HepG2 (cell line): ENCODE results near the gene ALX4. TPM values are rescaled to one million over a fixed set of nuclear protein-coding genes. Genes with fewer than 3 reads are reported as not detected.

ENCODE experiments used
- ATAC-seq: fragments of 200-7000 bp; cut with Tn5 transposase; 3 replicates; pipeline ENCODE4 v1.9.1; 2020; ENCODE audit warnings: mild to moderate bottlenecking, moderate library complexity
- BruUV-seq: library from RNA; stranded (reverse); fragments of 400-500 nt; replicated peaks from 2 replicates; lab custom pipeline; 2021; lab: Mats Ljungman, UMichigan
- CTCF ChIA-PET: fragments of 300-600 bp; formaldehyde crosslinking; extraction: SDS; loops from one replicate; lab custom pipeline; 2021; ENCODE audit warnings: low total read pairs, inconsistent platforms, low intra/inter-chr PET ratio; lab: Yijun Ruan, JAX
- POLR2A ChIA-PET: fragments of 350-600 bp; sonication (Branson Sonifier 250); formaldehyde crosslinking; loops from one replicate; lab custom pipeline; 2020; ENCODE audit warnings: antibody characterized with exemption, inconsistent platforms; lab: Yijun Ruan, JAX
- DNase-seq: peaks from one replicate; pipeline ENCODE4 v3.0.0-alpha.2; 2015; ENCODE audit warnings: low spot score
- FAIRE-seq: peaks from 3 replicates; lab custom pipeline; 2011; peaks lifted over from hg19 to GRCh38; lab: Jason Lieb, UNC
- H2AFZ ChIP-seq: one replicate; pipeline ENCODE4 v1.6.1; 2011; ENCODE audit warnings: low read length, inconsistent platforms
- H3K27ac ChIP-seq: fragments of 300-600 bp; 3 replicates; pipeline ENCODE4 v1.8.0; 2011; ENCODE audit warnings: mixed run types, mild to moderate bottlenecking, mixed read lengths, low read length, inconsistent platforms; ENCODE audit not compliant: insufficient read depth; ENCODE audit errors: extremely low read length
- H3K27me3 ChIP-seq, 2 experiments: fragments of 200-600 bp in 1 of 2; 2 replicates in 1 of 2; 3 replicates in 1 of 2; pipeline versions ENCODE4 v1.6.0 to v1.8.0; 2011; ENCODE audit warnings: low read length in 2 of 2, mild to moderate bottlenecking in 2 of 2, moderate library complexity in 2 of 2, inconsistent platforms in 1 of 2; ENCODE audit not compliant: insufficient read depth in 2 of 2, control insufficient read depth in 1 of 2
- H3K36me3 ChIP-seq, 2 experiments: fragments of 200-600 bp in 1 of 2; replicated peaks in 1 of 2; 2 replicates in 1 of 2; 3 replicates in 1 of 2; pipeline versions ENCODE4 v1.5.1 to v1.8.0; 2011; ENCODE audit warnings: low read length in 2 of 2, inconsistent platforms in 1 of 2; ENCODE audit not compliant: insufficient read depth in 2 of 2, control insufficient read depth in 1 of 2
- H3K4me1 ChIP-seq: 2 replicates; pipeline ENCODE4 v1.5.1; 2012; ENCODE audit warnings: low read length, inconsistent platforms; ENCODE audit not compliant: insufficient read depth
- H3K4me2 ChIP-seq: 2 replicates; pipeline ENCODE4 v1.6.0; 2011; ENCODE audit warnings: low read depth, low read length, inconsistent platforms
- H3K4me3 ChIP-seq, 3 experiments: fragments of 200-600 bp in 1 of 3; sonication (generic), shearing (Covaris generic) in 1 of 3; replicated peaks in 1 of 3; 2 replicates each; pipeline ENCODE4 v1.5.1; 2011 to 2016; ENCODE audit warnings: low read length in 3 of 3, inconsistent platforms in 2 of 3, low read depth in 2 of 3, mild to moderate bottlenecking in 2 of 3, control low read depth in 1 of 3, mixed read lengths in 1 of 3; ENCODE audit not compliant: insufficient read depth in 1 of 3
- H3K79me2 ChIP-seq: one replicate; pipeline ENCODE4 v1.6.1; 2011; ENCODE audit warnings: low read length, inconsistent platforms; ENCODE audit not compliant: insufficient read depth
- H3K9ac ChIP-seq: 2 replicates; pipeline ENCODE4 v1.6.0; 2011; ENCODE audit warnings: mild to moderate bottlenecking, low read depth, low read length, inconsistent platforms; ENCODE audit not compliant: insufficient read depth
- H3K9me3 ChIP-seq: 2 replicates; pipeline ENCODE4 v1.5.1; 2012; ENCODE audit warnings: mild to moderate bottlenecking, low read length
- H4K20me1 ChIP-seq: 2 replicates; pipeline ENCODE4 v1.6.0; 2011; ENCODE audit warnings: inconsistent platforms, mild to moderate bottlenecking, low read length, moderate library complexity; ENCODE audit not compliant: insufficient read depth
- AGO1 ChIP-seq: fragments of 200-400 bp; formaldehyde crosslinking; IDR thresholded peaks from 2 replicates; pipeline ENCODE4 v1.6.1; 2017; ENCODE audit warnings: mild to moderate bottlenecking, low read depth, low read length, moderate library complexity; ENCODE audit not compliant: poor library complexity, severe bottlenecking
- AKAP8 ChIP-seq: sonication (generic); formaldehyde crosslinking; IDR thresholded peaks from 2 replicates; pipeline ENCODE4 v1.5.1; 2020; ENCODE audit warnings: mild to moderate bottlenecking, missing genetic modification reagents
- CEBPG ChIP-seq: IDR thresholded peaks from 2 replicates; pipeline ENCODE4 v1.6.1; 2016
- ETV6 ChIP-seq: sonication (generic); formaldehyde crosslinking; conservative IDR thresholded peaks from 2 replicates; pipeline ENCODE4 v1.4.0; 2020; ENCODE audit warnings: missing genetic modification reagents
- IKZF5 ChIP-seq: IDR thresholded peaks from 2 replicates; pipeline ENCODE4 v1.6.1; 2018; ENCODE audit warnings: missing genetic modification reagents, mild to moderate bottlenecking, missing compliant biosample characterization
- MED13 ChIP-seq: sonication (generic); formaldehyde crosslinking; IDR thresholded peaks from 2 replicates; pipeline ENCODE4 v1.5.0; 2020; ENCODE audit warnings: missing genetic modification reagents
- MIER2 ChIP-seq: IDR thresholded peaks from 2 replicates; pipeline ENCODE4 v1.6.1; 2016; ENCODE audit warnings: missing biosample characterization, missing genetic modification reagents
- MIER3 ChIP-seq: IDR thresholded peaks from 2 replicates; pipeline ENCODE4 v1.6.1; 2016; ENCODE audit warnings: missing compliant biosample characterization, borderline replicate concordance
- MXD4 ChIP-seq: IDR thresholded peaks from 2 replicates; pipeline ENCODE4 v1.6.1; 2016; ENCODE audit warnings: mild to moderate bottlenecking, missing biosample characterization, missing genetic modification reagents
- MYC ChIP-seq: sonication (generic); formaldehyde crosslinking; IDR thresholded peaks from 2 replicates; pipeline ENCODE4 v1.9.0; 2021; ENCODE audit warnings: missing genetic modification reagents, borderline replicate concordance
- RBM39 ChIP-seq: fragments of 200-400 bp; formaldehyde crosslinking; IDR thresholded peaks from one replicate; pipeline ENCODE4 v1.6.1; 2018; ENCODE audit warnings: antibody characterized with exemption, mild to moderate bottlenecking, low read depth, low read length; ENCODE audit not compliant: poor library complexity, severe bottlenecking
- RCOR2 ChIP-seq: IDR thresholded peaks from 2 replicates; pipeline ENCODE4 v1.6.1; 2016; ENCODE audit warnings: missing biosample characterization, missing genetic modification reagents
- TERF1 ChIP-seq: sonication (generic); formaldehyde crosslinking; IDR thresholded peaks from 2 replicates; pipeline ENCODE4 v1.8.0; 2022; ENCODE audit warnings: mild to moderate bottlenecking, missing genetic modification reagents, moderate library complexity
- ZBTB42 ChIP-seq: sonication (generic); formaldehyde crosslinking; IDR thresholded peaks from 2 replicates; pipeline ENCODE4 v1.5.0; 2020; ENCODE audit warnings: mild to moderate bottlenecking, missing genetic modification reagents
- ZNF205 ChIP-seq: IDR thresholded peaks from 2 replicates; pipeline ENCODE4 v1.6.1; 2018; ENCODE audit warnings: missing biosample characterization, missing genetic modification reagents
- ZNF225 ChIP-seq: sonication (generic); formaldehyde crosslinking; IDR thresholded peaks from 2 replicates; pipeline ENCODE4 v1.4.0; 2020; ENCODE audit warnings: mild to moderate bottlenecking, missing genetic modification reagents
- ZNF343 ChIP-seq: sonication (generic); formaldehyde crosslinking; IDR thresholded peaks from 2 replicates; pipeline ENCODE4 v1.4.0; 2020; ENCODE audit warnings: mild to moderate bottlenecking, missing genetic modification reagents
- WGBS: methylation state at CpG from one replicate; pipeline ENCODE4 v1.1.6; 2017; ENCODE audit warnings: low lambda C conversion rate; 5-methylcytosine and 5-hydroxymethylcytosine counted together
- in situ Hi-C: cut with HindIII; loops from 2 replicates; pipeline ENCODE4 v1.10.0; 2017; ENCODE audit warnings: low pct_unique_long_range_greater_than_20kb; ENCODE audit not compliant: extremely low pct_ligation_motif_present
- intact Hi-C: fragments of 100-400 bp; cut with micrococcal nuclease; formaldehyde crosslinking; loops from one replicate; pipeline ENCODE4 v1.10.0; 2022; ENCODE audit not compliant: unreplicated experiment
- polyA plus RNA-seq, 8 experiments: library from polyadenylated mRNA; depleted of rRNA in 3 of 8; stranded (reverse) in 7 of 8; unstranded in 1 of 8; fragments of >200 nt; fragmentation: Illumina TruSeq in 4 of 8; extraction: Trizol in 4 of 8; gene quantifications; 2 replicates each; pipeline versions ENCODE4 v1.2.1 to v1.2.3, GENCODE V29; 2011 to 2016; ENCODE audit warnings: low read depth in 4 of 8, missing spikeins in 1 of 8, mixed read lengths in 1 of 8; ENCODE audit not compliant: insufficient read depth in 1 of 8
- total RNA-seq, 5 experiments: library from RNA; depleted of rRNA; stranded (reverse); fragments of >200 nt; fragmentation: Illumina TruSeq; extraction: Trizol; gene quantifications; 2 replicates each; pipeline ENCODE4 v1.2.3, GENCODE V29; 2016; ENCODE audit warnings: low read depth in 1 of 5
- TF ChIP-seq, protein P1 (sequence below): sonication (generic); formaldehyde crosslinking; IDR thresholded peaks from 2 replicates; pipeline ENCODE4 v1.8.1; 2023; ENCODE audit warnings: mild to moderate bottlenecking, missing genetic modification reagents, borderline replicate concordance

The ALX4 gene
- total and polyA plus RNA-seq, 2 of the 13 experiments (the other 11 are each of a cell fraction or from before 2014, with no cell fraction given), result not detected

- Histone ChIP-seq H3K4me3 (no peak overlapping the region), H3K27me3 (peaks cover 5 to 48% of the 10 kb centered on the region in 2 experiments; a peak in 4 of 5 replicates), H3K27ac (no peak overlapping the region), H2AFZ (no peak overlapping the region), H4K20me1 (no peaks in the 10 kb centered on the region), H3K9me3 (no peaks in the 10 kb centered on the region), H3K9ac (no peak overlapping the region), H3K79me2 (no peaks in the 10 kb centered on the region), H3K36me3 (no peaks in the 10 kb centered on the region), H3K4me1 (no peaks in the 10 kb centered on the region; the same call in 1 of the 2 replicates), H3K4me2 (no peak overlapping the region)
- POLR2A ChIA-PET, result no interaction called here
- ATAC-seq (no peak), FAIRE-seq (no peak), DNase-seq (no peak)
- in situ Hi-C loops, result no loop called here
- TF ChIP-seq MYC (CRISPR knock-in tag) (no peak), AGO1 (no peak), MED13 (CRISPR knock-in tag) (no peak), ETV6 (no peak)
- CTCF ChIA-PET, result no interaction called here
- 43% methylated on average over 6 of the region's 6 CpGs for WGBS
- BruUV-seq, result no TSS peak
- intact Hi-C loops, result no loop called here
Observed at GRCh38 chr11:44332665-44333064, 22.7 kb upstream of the ALX4 start.

GRCh38 chr11:44329472-44330230 lies 19.7 kb upstream of the ALX4 start:
- Histone ChIP-seq H3K4me1 (no peaks in the 10 kb centered on the region; the same call in 1 of the 2 replicates), H3K79me2 (no peaks in the 10 kb centered on the region), H3K4me2 (no peak overlapping the region), H3K9ac (no peak overlapping the region), H3K36me3 (no peaks in the 10 kb centered on the region), H3K9me3 (no peaks in the 10 kb centered on the region), H3K27ac (no peak overlapping the region), H3K27me3 (peaks cover 7 to 45% of the 10 kb centered on the region in 2 experiments; a peak in 4 of 5 replicates), H2AFZ (no peak overlapping the region), H4K20me1 (no peaks in the 10 kb centered on the region), H3K4me3 (no peak overlapping the region)
- ChIA-PET POLR2A (no interaction called here), CTCF (no interaction called here)
- intact Hi-C loops, result no loop called here
- FAIRE-seq, result no peak
- 15% methylated on average over 5 of the region's 8 CpGs for WGBS
- no peak for ATAC-seq
- BruUV-seq, result no TSS peak
- DNase-seq, result no peak
- in situ Hi-C loops, result no loop called here
- no peak for TF ChIP-seq IKZF5 (CRISPR knock-in tag)
- TF ChIP-seq, protein P1, sequence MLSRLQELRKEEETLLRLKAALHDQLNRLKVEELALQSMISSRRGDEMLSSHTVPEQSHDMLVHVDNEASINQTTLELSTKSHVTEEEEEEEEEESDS (CRISPR knock-in tag), result no peak
- no peak for TF ChIP-seq RBM39
- no peak for TF ChIP-seq TERF1
- no peak for TF ChIP-seq ZNF225
- no peak for TF ChIP-seq MIER2 (CRISPR knock-in tag)
- TF ChIP-seq CEBPG (CRISPR knock-in tag), result no peak
- TF ChIP-seq ZNF343 (CRISPR knock-in tag), result no peak
- TF ChIP-seq AKAP8 (CRISPR knock-in tag), result no peak
- no peak for TF ChIP-seq RCOR2
- no peak for TF ChIP-seq ZNF205
- TF ChIP-seq MXD4, result no peak
- TF ChIP-seq ZBTB42 (CRISPR knock-in tag), result no peak
- TF ChIP-seq MIER3 (CRISPR knock-in tag), result no peak
